WTC11 (cell line): ENCODE measurements around the gene CORIN. TPM values are rescaled to one million over a fixed set of nuclear protein-coding genes. Genes with fewer than 3 reads are reported as not detected.

Experiments
- ATAC-seq: fragments of 200-7000 bp; cut with Tn5 transposase; 2 replicates; pipeline ENCODE4 v1.10.0; 2021; ENCODE audit warnings: mild to moderate bottlenecking, moderate library complexity
- CTCF ChIA-PET: fragments of 300-600 bp; sonication (Branson Sonifier 250); formaldehyde crosslinking; loops from one replicate; lab custom pipeline; 2021; ENCODE audit warnings: antibody characterized with exemption; lab: Charles Lee
- POLR2A ChIA-PET: fragments of 350-600 bp; sonication (Branson Sonifier 250); formaldehyde crosslinking; loops from one replicate; lab custom pipeline; 2021; ENCODE audit warnings: antibody characterized with exemption; lab: Charles Lee
- DNase-seq: peaks from one replicate; pipeline ENCODE4 v3.0.0; 2021; ENCODE audit warnings: low spot score
- H3K27ac Mint-ChIP-seq: 2 replicates; pipeline ENCODE4 v1.8.0; 2021; ENCODE audit warnings: mixed read lengths
- H3K27me3 Mint-ChIP-seq: 2 replicates; pipeline ENCODE4 v1.8.0; 2021; ENCODE audit warnings: low read depth, mild to moderate bottlenecking, moderate library complexity, mixed read lengths
- H3K36me3 Mint-ChIP-seq: 2 replicates; pipeline ENCODE4 v1.8.0; 2021; ENCODE audit warnings: mixed read lengths
- H3K4me1 Mint-ChIP-seq: 2 replicates; pipeline ENCODE4 v1.8.0; 2022; ENCODE audit warnings: mixed read lengths
- H3K4me3 Mint-ChIP-seq: 2 replicates; pipeline ENCODE4 v1.8.0; 2021; ENCODE audit warnings: mild to moderate bottlenecking, moderate library complexity, mixed read lengths
- H3K9me3 Mint-ChIP-seq: 2 replicates; pipeline ENCODE4 v1.8.0; 2021; ENCODE audit warnings: mixed read lengths
- ARID4B ChIP-seq: sonication (generic); formaldehyde crosslinking; IDR thresholded peaks from 2 replicates; pipeline ENCODE4 v1.8.0; 2023; ENCODE audit warnings: missing genetic modification reagents, mild to moderate bottlenecking, borderline replicate concordance
- ATF6 ChIP-seq: sonication (generic); formaldehyde crosslinking; IDR thresholded peaks from 2 replicates; pipeline ENCODE4 v1.8.1; 2023; ENCODE audit warnings: mild to moderate bottlenecking, missing genetic modification reagents
- CREM ChIP-seq: sonication (generic); formaldehyde crosslinking; IDR thresholded peaks from 2 replicates; pipeline ENCODE4 v1.8.1; 2022; ENCODE audit warnings: mild to moderate bottlenecking, missing genetic modification reagents, moderate library complexity
- E2F4 ChIP-seq: sonication (generic); formaldehyde crosslinking; IDR thresholded peaks from 2 replicates; pipeline ENCODE4 v1.8.1; 2022; ENCODE audit warnings: low read depth, mild to moderate bottlenecking, moderate library complexity, missing genetic modification reagents, borderline replicate concordance
- FOXJ3 ChIP-seq: sonication (generic); formaldehyde crosslinking; IDR thresholded peaks from 2 replicates; pipeline ENCODE4 v1.9.0; 2021; ENCODE audit warnings: missing genetic modification reagents, mild to moderate bottlenecking, borderline replicate concordance
- GTF2I ChIP-seq: fragments of 250-450 bp; sonication (Bioruptor Pico); conservative IDR thresholded peaks from 2 replicates; pipeline ENCODE4 v1.4.0; 2021; ENCODE audit warnings: mild to moderate bottlenecking
- IRF2 ChIP-seq: sonication (generic); formaldehyde crosslinking; IDR thresholded peaks from 2 replicates; pipeline ENCODE4 v1.8.0; 2022; ENCODE audit warnings: low read depth, missing genetic modification reagents, borderline replicate concordance
- KAT7 ChIP-seq: sonication (generic); formaldehyde crosslinking; IDR thresholded peaks from 2 replicates; pipeline ENCODE4 v1.8.1; 2023; ENCODE audit warnings: missing genetic modification reagents, mild to moderate bottlenecking, borderline replicate concordance
- MLX ChIP-seq: sonication (generic); formaldehyde crosslinking; IDR thresholded peaks from 2 replicates; pipeline ENCODE4 v1.8.1; 2023; ENCODE audit warnings: mild to moderate bottlenecking, missing genetic modification reagents, moderate library complexity
- MXD4 ChIP-seq: fragments of 250-450 bp; sonication (Bioruptor Pico); IDR thresholded peaks from 2 replicates; pipeline ENCODE4 v1.8.0; 2021; ENCODE audit warnings: mild to moderate bottlenecking, moderate library complexity, borderline replicate concordance
- MYBL2 ChIP-seq: sonication (generic); formaldehyde crosslinking; IDR thresholded peaks from 2 replicates; pipeline ENCODE4 v1.8.1; 2023; ENCODE audit warnings: mild to moderate bottlenecking, moderate library complexity, missing genetic modification reagents
- NFATC4 ChIP-seq: fragments of 250-450 bp; sonication (Bioruptor Pico); IDR thresholded peaks from 2 replicates; pipeline ENCODE4 v1.9.0; 2021; ENCODE audit warnings: mild to moderate bottlenecking
- NFYB ChIP-seq: sonication (generic); formaldehyde crosslinking; conservative IDR thresholded peaks from 2 replicates; pipeline ENCODE4 v1.8.0; 2022; ENCODE audit warnings: low read depth, missing genetic modification reagents
- OVOL2 ChIP-seq: fragments of 250-450 bp; sonication (Bioruptor Pico); IDR thresholded peaks from 2 replicates; pipeline ENCODE4 v1.9.0; 2021; ENCODE audit warnings: mild to moderate bottlenecking, borderline replicate concordance
- PRRX2 ChIP-seq: fragments of 250-450 bp; sonication (Bioruptor Pico); IDR thresholded peaks from 2 replicates; pipeline ENCODE4 v1.8.0; 2021; ENCODE audit warnings: mild to moderate bottlenecking
- SMAD4 ChIP-seq: sonication (generic); formaldehyde crosslinking; IDR thresholded peaks from 2 replicates; pipeline ENCODE4 v1.8.0; 2022; ENCODE audit warnings: mild to moderate bottlenecking, missing genetic modification reagents
- TP53 ChIP-seq: sonication (generic); formaldehyde crosslinking; IDR thresholded peaks from 2 replicates; pipeline ENCODE4 v1.8.1; 2023; ENCODE audit warnings: mild to moderate bottlenecking, missing genetic modification reagents
- ZBTB43 ChIP-seq: sonication (generic); formaldehyde crosslinking; IDR thresholded peaks from 2 replicates; pipeline ENCODE4 v1.8.1; 2023; ENCODE audit warnings: mild to moderate bottlenecking, missing genetic modification reagents
- total RNA-seq: library from RNA; stranded (reverse); gene quantifications from 3 replicates; pipeline ENCODE4 v1.2.3, GENCODE V29; 2021

The CORIN gene
- total RNA-seq, 1 experiment from 2014 or later, result 0.33 TPM

GRCh38 chr4:47737326-47737725 is 100.5 kb downstream of the CORIN start:
- Mint-ChIP-seq H3K36me3 (peaks cover 14% of the 10 kb centered on the region), H3K9me3 (peaks cover 21% of the 10 kb centered on the region), H3K27ac (no peak overlapping the region), H3K27me3 (no peaks in the 10 kb centered on the region), H3K4me3 (no peak overlapping the region)
- ChIA-PET POLR2A (no interaction called here), CTCF (interaction anchor here (1.2 kb wide), 2 partner anchors 32 to 99 kb away, joined by 4 read pairs; no protein-coding TSS in a partner anchor)
- no peak for ATAC-seq
- TF ChIP-seq MLX (CRISPR knock-in tag), result no peak
- no peak for TF ChIP-seq NFYB (CRISPR knock-in tag)
- no peak for TF ChIP-seq ZBTB43 (CRISPR knock-in tag)
- TF ChIP-seq MYBL2 (CRISPR knock-in tag), result no peak
- no peak for TF ChIP-seq GTF2I (CRISPR knock-in tag)
- no peak for TF ChIP-seq PRRX2 (CRISPR knock-in tag)
- TF ChIP-seq TP53 (CRISPR knock-in tag), result no peak
- TF ChIP-seq MXD4 (CRISPR knock-in tag), result no peak
- TF ChIP-seq IRF2, result no peak
- TF ChIP-seq SMAD4 (CRISPR knock-in tag), result no peak
- TF ChIP-seq KAT7 (CRISPR knock-in tag), result no peak
- TF ChIP-seq NFATC4 (CRISPR knock-in tag), result no peak
- TF ChIP-seq ARID4B (CRISPR knock-in tag), result no peak
- TF ChIP-seq ATF6 (CRISPR knock-in tag), result no peak
- no peak for TF ChIP-seq E2F4 (CRISPR knock-in tag)
- no peak for TF ChIP-seq FOXJ3 (CRISPR knock-in tag)
- no peak for TF ChIP-seq OVOL2 (CRISPR knock-in tag)
- no peak for TF ChIP-seq CREM
- TF ChIP-seq, all 79 proteins: peak for 0
- H3K4me1 Mint-ChIP-seq, result peaks cover 5% of the 10 kb centered on the region; the same call in 1 of the 2 replicates
- DNase-seq, result no peak
